Left renal pelvis (tissue), 4 donors: ENCODE measurements around the gene HEMK1. TPM values are rescaled to one million over a fixed set of nuclear protein-coding genes. Genes with fewer than 3 reads are reported as not detected.

Experiments
- DNase-seq, 4 donors: peaks; one replicate each; pipeline ENCODE4 v3.0.0-alpha.2; 2013; ENCODE audit warnings: low read depth in 4 of 4, low spot score in 3 of 4
- polyA plus RNA-seq, 4 donors: library from polyadenylated mRNA; unstranded; fragments of 120-200 nt; gene quantifications; one replicate each; pipeline ENCODE4 v1.2.1, GENCODE V29; 2013; ENCODE audit not compliant: insufficient read length in 4 of 4

The HEMK1 gene
- polyA plus RNA-seq, 4 donors, result 18.8 to 28.2 (median 20.9) TPM

GRCh38 chr3:50611464-50612233 lies 42.3 kb downstream of the HEMK1 start, which contains the start of gene CISH:
Gene CISH, minus strand, starts transcription at chr3:50611774. Its CDS starts 124 bp downstream, at chr3:50611650.
- peak; percentile 94 to 96 (median 95) for DNase-seq

- no peak for DNase-seq
Observed at GRCh38 chr3:50612234-50612882, 43.0 kb downstream of the HEMK1 start.

- DNase-seq, result no peak
Observed at GRCh38 chr3:50612970-50613846, 43.9 kb downstream of the HEMK1 start.

- no peak for DNase-seq
Observed at GRCh38 chr3:50615190-50615589, 45.9 kb downstream of the HEMK1 start.

GRCh38 chr3:50616003-50616769 lies 46.9 kb downstream of the HEMK1 start:
- DNase-seq, result peak in 1 of 4 donors; percentile 58

- peak; percentile 79 to 90 (median 88) for DNase-seq
Observed at GRCh38 chr3:50616770-50617095, 47.4 kb downstream of the HEMK1 start.

GRCh38 chr3:50617096-50617791 lies 47.9 kb downstream of the HEMK1 start, which contains the start of gene MAPKAPK3:
Gene MAPKAPK3, plus strand, starts transcription at chr3:50617151. Its CDS starts 415 bp downstream, at chr3:50617566.
- no peak for DNase-seq

- DNase-seq, result no peak
Observed at GRCh38 chr3:50617911-50618481, 48.7 kb downstream of the HEMK1 start.

- DNase-seq, result no peak
Observed at GRCh38 chr3:50620420-50620819, 51.1 kb downstream of the HEMK1 start.

GRCh38 chr3:50620820-50621219 lies 51.5 kb downstream of the HEMK1 start:
- no peak for DNase-seq

- DNase-seq, result no peak
Observed at GRCh38 chr3:50622881-50623280, 53.6 kb downstream of the HEMK1 start.

GRCh38 chr3:50623840-50624474 lies 54.6 kb downstream of the HEMK1 start:
- DNase-seq, result no peak

- no peak for DNase-seq
Observed at GRCh38 chr3:50624634-50625033, 55.3 kb downstream of the HEMK1 start.

- DNase-seq, result no peak
Observed at GRCh38 chr3:50625231-50626182, 56.2 kb downstream of the HEMK1 start.

GRCh38 chr3:50626401-50626800 lies 57.1 kb downstream of the HEMK1 start:
- no peak for DNase-seq

GRCh38 chr3:50627407-50628051 lies 58.2 kb downstream of the HEMK1 start:
- DNase-seq, result no peak

- DNase-seq, result no peak
Observed at GRCh38 chr3:50628601-50629000, 59.3 kb downstream of the HEMK1 start.
